Breast epithelium (tissue), 4 donors: ENCODE results near the gene EFR3B. TPM values are rescaled to one million over a fixed set of nuclear protein-coding genes. Genes with fewer than 3 reads are reported as not detected.
"Not testable (repeated sequence)": the region's sequence is repeated elsewhere in the genome, so short reads cannot be mapped to it uniquely, and the experiment has no call there.

ENCODE experiments used
- DNase-seq, 2 donors: peaks; one replicate each; pipeline ENCODE4 v3.0.0-alpha.2; 2019; ENCODE audit warnings: low spot score in 2 of 2
- H3K27ac ChIP-seq, 2 donors: fragments of 200-600 bp; sonication (generic) in 1 of 2; one replicate each; pipeline ENCODE4 v1.5.1; 2016 to 2019; ENCODE audit warnings: mild to moderate bottlenecking in 1 of 2
- H3K27me3 ChIP-seq, 2 donors: fragments of 200-600 bp; sonication (generic) in 1 of 2; one replicate each; pipeline versions ENCODE4 v1.5.1 to v1.6.0; 2017 to 2019; ENCODE audit warnings: control low read depth in 1 of 2, mild to moderate bottlenecking in 1 of 2
- H3K36me3 ChIP-seq: fragments of 200-600 bp; one replicate; pipeline ENCODE4 v1.5.1; 2019
- H3K4me1 ChIP-seq, 2 donors: fragments of 200-600 bp; sonication (generic); one replicate each; pipeline ENCODE4 v1.5.1; 2016 to 2019; ENCODE audit warnings: control low read depth in 1 of 2
- H3K4me3 ChIP-seq, 3 donors: fragments of 200-600 bp; sonication (generic); 1 replicate in 2 of 3; 2 replicates in 1 of 3; pipeline ENCODE4 v1.5.1; 2016 to 2019; ENCODE audit warnings: mild to moderate bottlenecking in 3 of 3, moderate library complexity in 2 of 3
- H3K9me3 ChIP-seq, 2 donors: fragments of 200-600 bp; sonication (generic) in 1 of 2; one replicate each; pipeline ENCODE4 v1.5.1; 2016 to 2019; ENCODE audit warnings: control low read depth in 1 of 2
- CTCF ChIP-seq, 3 donors: fragments of 450-650 bp; IDR thresholded peaks; one replicate each; pipeline ENCODE4 v1.5.1; 2016 to 2017; ENCODE audit warnings: antibody characterized with exemption in 3 of 3, mild to moderate bottlenecking in 3 of 3, moderate library complexity in 3 of 3
- POLR2A ChIP-seq: fragments of 450-650 bp; IDR thresholded peaks from one replicate; pipeline ENCODE4 v1.6.1; 2016; ENCODE audit warnings: antibody characterized with exemption, mild to moderate bottlenecking, moderate library complexity
- POLR2AphosphoS5 ChIP-seq, 3 donors: sonication (generic); formaldehyde crosslinking; IDR thresholded peaks; one replicate each; pipeline ENCODE4 v1.6.1; 2017; ENCODE audit warnings: antibody characterized with exemption in 3 of 3
- intact Hi-C: fragments of 100-400 bp; cut with DNase I; formaldehyde crosslinking; loops from one replicate; pipeline ENCODE4 v1.15.1; 2023; ENCODE audit warnings: low total_unique reads
- total RNA-seq, 3 donors: library from RNA; depleted of rRNA; stranded (reverse); fragments of >200 nt; gene quantifications; one replicate each; pipeline ENCODE4 v1.1.0, GENCODE V29; 2016

EFR3B gene
- total RNA-seq, 3 donors from 2014 or later: 0.16 to 0.98 (median 0.73) TPM

GRCh38 chr2:25090801-25091200 lies 48.9 kb downstream of the EFR3B start:
- Histone ChIP-seq H3K27ac (no peak overlapping the region), H3K4me3 (no peak overlapping the region), H3K27me3 (no peaks in the 10 kb centered on the region), H3K4me1 (no peaks in the 10 kb centered on the region), H3K36me3 (no peaks in the 10 kb centered on the region), H3K9me3 (no peaks in the 10 kb centered on the region)
- no peak for DNase-seq
- TF ChIP-seq POLR2A (no peak), POLR2AphosphoS5 (IDR thresholded peaks at IDR 0.05) (no peak), CTCF (IDR thresholded peaks at IDR 0.05) (no peak)
- intact Hi-C loops: no loop called here

- Histone ChIP-seq H3K27me3 (no peaks in the 10 kb centered on the region), H3K27ac (no peak overlapping the region), H3K9me3 (no peaks in the 10 kb centered on the region), H3K4me3 (no peak overlapping the region), H3K4me1 (no peaks in the 10 kb centered on the region), H3K36me3 (no peaks in the 10 kb centered on the region)
- no peak for DNase-seq
- TF ChIP-seq POLR2A (no peak), CTCF (IDR thresholded peaks at IDR 0.05) (no peak), POLR2AphosphoS5 (IDR thresholded peaks at IDR 0.05) (no peak)
- intact Hi-C loops: no loop called here
These were observed 49.4 kb downstream of the EFR3B start for GRCh38 chr2:25091265-25091664.

GRCh38 chr2:25098056-25098455 lies 56.2 kb downstream of the EFR3B start:
- TF ChIP-seq CTCF (IDR thresholded peaks at IDR 0.05) (no peak), POLR2AphosphoS5 (IDR thresholded peaks at IDR 0.05) (no peak), POLR2A (no peak)
- DNase-seq: no peak
- Histone ChIP-seq H3K27ac (peak overlapping the region; percentile 29 to 43), H3K9me3 (no peaks in the 10 kb centered on the region), H3K27me3 (no peaks in the 10 kb centered on the region), H3K4me3 (no peak overlapping the region), H3K36me3 (no peaks in the 10 kb centered on the region), H3K4me1 (peaks cover 0 to 5% of the 10 kb centered on the region in 2 donors)
- intact Hi-C loops: no loop called here

GRCh38 chr2:25098670-25099486 lies 57.0 kb downstream of the EFR3B start:
- intact Hi-C loops: no loop called here
- Histone ChIP-seq H3K4me1 (peaks cover 0 to 5% of the 10 kb centered on the region in 2 donors), H3K4me3 (peak overlapping the region in 1 of 3 donors; percentile 7), H3K36me3 (no peaks in the 10 kb centered on the region), H3K27me3 (no peaks in the 10 kb centered on the region), H3K27ac (peak overlapping the region; percentile 43 to 75), H3K9me3 (no peaks in the 10 kb centered on the region)
- DNase-seq: no peak
- TF ChIP-seq POLR2AphosphoS5 (IDR thresholded peaks at IDR 0.05): no peak

- intact Hi-C loops, H3K9me3 ChIP-seq, H3K4me1 ChIP-seq, DNase-seq, H3K36me3 ChIP-seq, H3K27ac ChIP-seq, H3K4me3 ChIP-seq, H3K27me3 ChIP-seq: not testable (repeated sequence)
These were observed 60.5 kb downstream of the EFR3B start for GRCh38 chr2:25102352-25102751.

- no peak for DNase-seq
- no peaks in the 10 kb centered on the region for H3K36me3 ChIP-seq
- H3K4me1 ChIP-seq: peaks cover 0 to 5% of the 10 kb centered on the region in 2 donors
- no peaks in the 10 kb centered on the region for H3K9me3 ChIP-seq
- H3K4me3 ChIP-seq: no peak overlapping the region
- H3K27me3 ChIP-seq: no peaks in the 10 kb centered on the region
- TF ChIP-seq POLR2A (no peak), CTCF (IDR thresholded peaks at IDR 0.05) (no peak), POLR2AphosphoS5 (IDR thresholded peaks at IDR 0.05) (no peak)
- intact Hi-C loops: no loop called here
- no peak overlapping the region for H3K27ac ChIP-seq
These were observed 61.5 kb downstream of the EFR3B start for GRCh38 chr2:25103287-25103871.
